Neural cell (in vitro differentiated cells): Measurements from ENCODE around the gene GRP.
A peak's percentile ranks its signal among the peaks of the same experiment; 100 is the strongest.

Source experiments
- EZH2 ChIP-seq: fragments of 200-600, 300-800 bp; shearing (Covaris generic), sonication (generic); IDR thresholded peaks from 2 replicates; pipeline ENCODE4 v1.6.1; 2014; ENCODE audit warnings: antibody characterized with exemption, low read length, borderline replicate concordance, mild to moderate bottlenecking; ENCODE audit not compliant: insufficient read depth, poor library complexity, severe bottlenecking
- TF ChIP-seq, protein P1 (sequence below): fragments of 450-650 bp; IDR thresholded peaks from 2 replicates; pipeline ENCODE4 v1.5.1; 2014; ENCODE audit warnings: antibody characterized with exemption, mild to moderate bottlenecking, moderate library complexity; ENCODE audit not compliant: poor library complexity, severe bottlenecking

DNA sequence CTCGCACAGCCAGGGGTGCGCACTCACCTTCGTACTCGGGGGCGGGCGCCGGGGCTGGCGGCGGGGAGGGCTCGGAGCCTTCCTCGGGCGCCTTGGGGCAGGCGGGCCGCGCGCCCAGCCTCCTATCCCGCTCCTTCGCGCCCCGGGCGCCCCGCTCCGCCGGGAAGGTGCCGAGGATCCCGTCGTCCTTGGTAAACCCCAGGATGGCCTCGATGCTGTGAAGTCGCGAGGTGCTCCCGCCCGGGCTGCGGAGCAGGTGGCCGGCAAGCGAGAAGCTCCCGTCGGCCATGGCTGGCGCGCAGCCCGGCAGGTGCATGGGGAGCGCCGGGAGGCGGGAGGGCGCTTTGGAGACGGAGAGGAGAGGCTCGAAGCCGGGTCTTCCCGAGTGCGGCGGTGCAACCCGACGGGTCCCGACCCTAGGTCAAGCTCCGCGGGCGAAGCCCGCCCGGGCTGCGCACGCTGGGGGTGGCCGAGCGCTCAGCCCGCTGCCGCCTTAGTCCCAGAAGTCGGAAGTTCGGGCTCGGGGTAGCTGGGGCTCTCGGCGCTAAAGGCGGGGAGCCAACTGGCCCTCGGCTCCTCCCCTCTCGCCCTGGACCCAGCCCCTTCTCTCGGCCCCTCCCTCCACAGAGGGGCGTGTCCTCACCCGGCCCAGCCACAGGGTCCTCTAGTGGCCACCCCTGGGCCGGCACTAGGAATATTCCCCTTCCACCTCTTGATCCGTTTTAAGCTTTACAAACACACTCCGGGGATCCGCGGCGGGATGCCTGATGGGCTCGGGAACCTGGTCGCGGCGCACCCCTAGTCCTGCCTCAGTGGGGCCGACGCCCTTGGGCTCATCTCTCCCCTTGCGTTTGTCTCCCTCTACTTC is 53.2 kb downstream of the GRP start, which contains the start of gene RAX:
- TF ChIP-seq, protein P1, sequence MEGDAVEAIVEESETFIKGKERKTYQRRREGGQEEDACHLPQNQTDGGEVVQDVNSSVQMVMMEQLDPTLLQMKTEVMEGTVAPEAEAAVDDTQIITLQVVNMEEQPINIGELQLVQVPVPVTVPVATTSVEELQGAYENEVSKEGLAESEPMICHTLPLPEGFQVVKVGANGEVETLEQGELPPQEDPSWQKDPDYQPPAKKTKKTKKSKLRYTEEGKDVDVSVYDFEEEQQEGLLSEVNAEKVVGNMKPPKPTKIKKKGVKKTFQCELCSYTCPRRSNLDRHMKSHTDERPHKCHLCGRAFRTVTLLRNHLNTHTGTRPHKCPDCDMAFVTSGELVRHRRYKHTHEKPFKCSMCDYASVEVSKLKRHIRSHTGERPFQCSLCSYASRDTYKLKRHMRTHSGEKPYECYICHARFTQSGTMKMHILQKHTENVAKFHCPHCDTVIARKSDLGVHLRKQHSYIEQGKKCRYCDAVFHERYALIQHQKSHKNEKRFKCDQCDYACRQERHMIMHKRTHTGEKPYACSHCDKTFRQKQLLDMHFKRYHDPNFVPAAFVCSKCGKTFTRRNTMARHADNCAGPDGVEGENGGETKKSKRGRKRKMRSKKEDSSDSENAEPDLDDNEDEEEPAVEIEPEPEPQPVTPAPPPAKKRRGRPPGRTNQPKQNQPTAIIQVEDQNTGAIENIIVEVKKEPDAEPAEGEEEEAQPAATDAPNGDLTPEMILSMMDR = peak; percentile 25
- peak; percentile 53 for TF ChIP-seq EZH2
